GM12801 (cell line): ENCODE measurements around the gene RUNX1.

ENCODE experiments used
- CTCF ChIP-seq: IDR thresholded peaks from one replicate; pipeline ENCODE4 v1.5.1; 2011; ENCODE audit warnings: control low read depth; ENCODE audit not compliant: insufficient read length; ENCODE audit errors: extremely low read depth

RUNX1 gene

GRCh38 chr21:34827445-34828235 is 221.5 kb downstream of the RUNX1 start:
- no peak for TF ChIP-seq CTCF

DNA sequence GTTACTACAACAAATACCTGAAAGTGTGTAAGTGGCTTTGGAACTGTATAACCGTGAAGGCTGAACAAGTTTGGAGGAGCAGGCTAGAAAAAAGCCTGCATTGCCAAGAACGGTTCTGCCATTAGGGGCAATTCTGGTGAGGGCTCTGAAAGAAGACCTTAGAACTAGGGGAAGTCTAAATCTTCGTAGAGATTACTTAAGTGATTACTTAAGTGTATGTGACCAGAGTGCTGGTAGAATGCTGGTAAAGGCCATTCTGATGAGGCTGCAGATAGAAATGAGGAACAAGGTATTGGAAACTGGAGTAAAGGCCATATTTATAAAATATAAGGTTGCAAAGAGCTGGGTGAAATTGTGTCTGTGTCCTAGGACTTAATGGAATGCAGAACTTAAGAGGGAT is 222.3 kb downstream of the RUNX1 start:
- no peak for TF ChIP-seq CTCF

DNA sequence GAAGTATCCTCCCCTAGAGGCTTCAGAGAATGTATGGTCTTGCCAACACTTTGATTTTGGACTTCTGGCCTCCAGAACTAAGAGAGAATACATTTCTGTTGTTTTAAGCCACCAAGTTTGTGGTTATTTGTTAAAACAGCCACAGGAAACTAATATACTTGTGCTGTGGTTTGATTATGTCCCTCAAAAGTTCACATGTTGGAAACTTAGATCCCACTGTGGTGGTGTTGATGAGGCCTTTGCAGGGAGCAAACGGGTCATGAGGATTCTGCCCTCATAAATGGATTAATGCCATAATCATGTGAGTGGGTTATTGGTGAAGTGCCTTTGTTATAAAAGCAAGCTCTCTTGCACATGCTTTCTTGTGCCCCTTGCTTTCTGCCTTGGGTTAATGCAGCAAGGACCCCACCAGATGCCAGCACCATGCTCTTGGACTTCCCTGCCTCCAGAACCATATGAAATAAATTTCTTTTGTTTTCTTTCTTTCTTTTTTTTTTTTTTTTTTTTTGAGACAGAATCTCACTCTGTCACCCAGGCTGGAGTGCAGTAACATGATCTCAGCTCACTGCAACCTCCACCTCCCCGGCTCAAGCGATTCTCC is 223.1 kb downstream of the RUNX1 start:
- no peak for TF ChIP-seq CTCF

- TF ChIP-seq CTCF = no peak
Measured at GRCh38 chr21:34825101-34825500, 224.0 kb downstream of the RUNX1 start.

DNA sequence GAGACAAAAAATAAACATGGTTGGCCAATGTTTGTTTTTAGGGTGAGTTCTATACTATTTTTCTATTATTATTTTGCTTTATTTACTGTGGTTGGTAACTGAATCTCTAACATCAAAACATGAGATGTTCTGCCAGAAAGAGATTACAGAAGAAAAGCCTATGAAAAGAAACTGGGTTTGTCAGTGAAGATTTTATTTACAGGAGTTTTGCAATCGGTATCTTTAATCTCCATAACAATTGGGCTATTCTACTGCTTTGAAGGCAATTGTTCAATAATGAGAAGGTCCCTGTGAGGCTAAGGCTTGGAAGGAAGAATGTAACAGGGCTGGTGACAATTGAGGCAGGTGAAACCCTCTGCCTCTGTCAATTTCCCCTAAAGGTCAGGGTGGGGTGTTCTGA is 224.8 kb downstream of the RUNX1 start:
- no peak for TF ChIP-seq CTCF

DNA sequence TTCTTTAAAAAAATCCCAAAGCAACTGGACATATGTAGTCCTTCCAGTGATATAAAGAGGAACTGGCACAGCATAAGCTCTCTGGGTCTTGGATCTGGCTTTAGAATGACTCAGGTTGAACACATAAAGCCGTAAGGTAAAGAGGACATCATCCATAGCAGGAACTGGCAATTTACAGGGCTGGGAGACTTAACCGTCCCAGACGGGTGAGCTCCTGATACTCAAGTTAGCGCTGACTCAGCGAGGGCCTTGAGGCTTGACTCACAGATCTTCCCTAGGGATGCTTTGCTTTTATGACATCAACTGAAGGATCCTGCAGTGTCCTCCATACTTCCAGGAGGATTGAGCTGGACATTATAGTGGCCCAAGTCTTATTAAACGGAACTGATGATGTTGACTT is 226.2 kb downstream of the RUNX1 start:
- TF ChIP-seq CTCF = no peak

GRCh38 chr21:34822168-34822567 is 226.9 kb downstream of the RUNX1 start:
- TF ChIP-seq CTCF = no peak
